Hepatocyte (in vitro differentiated cells): ENCODE data around the gene ITM2B.

Experiments used
- CTCF ChIP-seq: fragments of 200-600 bp; sonication (generic); IDR thresholded peaks from 2 replicates; pipeline ENCODE4 v1.5.1; 2016; ENCODE audit warnings: antibody characterized with exemption, mild to moderate bottlenecking; ENCODE audit not compliant: poor library complexity
- EZH2 ChIP-seq: fragments of 200-600 bp; sonication (generic); IDR thresholded peaks from 2 replicates; pipeline ENCODE4 v1.6.1; 2016; ENCODE audit warnings: antibody characterized with exemption, mild to moderate bottlenecking, borderline replicate concordance

GRCh38 chr13:48255954-48256353 is 22.9 kb downstream of the ITM2B start:
- TF ChIP-seq EZH2 = no peak
- TF ChIP-seq CTCF = no peak
